T-helper 2 cell treated with Interferon-gamma antibody and Interleukin-4, amounts not matched to agents 5 μg/mL and 100 μg/mL, for 36 hours (primary cell): ENCODE results near the gene UNC5A.

Experiments
- DNase-seq: peaks from one replicate; pipeline ENCODE4 v3.0.0; 2021; ENCODE audit warnings: low spot score
- H3K27ac Mint-ChIP-seq: one replicate; pipeline ENCODE4 v1.8.0; 2021; ENCODE audit warnings: mild to moderate bottlenecking, mixed read lengths
- H3K27me3 Mint-ChIP-seq: one replicate; pipeline ENCODE4 v1.8.0; 2021; ENCODE audit warnings: low read depth, mixed read lengths
- H3K36me3 Mint-ChIP-seq: one replicate; pipeline ENCODE4 v1.8.0; 2021; ENCODE audit warnings: low read depth, mixed read lengths
- H3K4me1 Mint-ChIP-seq: one replicate; pipeline ENCODE4 v1.8.0; 2021; ENCODE audit warnings: low read depth, mixed read lengths
- H3K4me3 Mint-ChIP-seq: one replicate; pipeline ENCODE4 v1.8.0; 2022; ENCODE audit warnings: mild to moderate bottlenecking, moderate library complexity, mixed read lengths
- H3K9me3 Mint-ChIP-seq: one replicate; pipeline ENCODE4 v1.8.0; 2021; ENCODE audit warnings: mixed read lengths

UNC5A gene

GRCh38 chr5:176810081-176810597 is at the start of gene UNC5A:
TSS of gene UNC5A (plus strand) at chr5:176810559. CDS start at chr5:176810751, 192 bp downstream.
- peak; percentile 29 for DNase-seq
- Mint-ChIP-seq H3K27me3 (peaks cover 55% of the 10 kb centered on the region), H3K27ac (no peak within 1 kb of the TSS), H3K4me3 (peak within 1 kb of the TSS; percentile 75), H3K4me1 (peaks cover 1% of the 10 kb centered on the region), H3K36me3 (no peaks in the 10 kb centered on the region), H3K9me3 (no peaks in the 10 kb centered on the region)

- peaks cover 6% of the 10 kb centered on the region for H3K9me3 Mint-ChIP-seq
- H3K4me1 Mint-ChIP-seq = no peaks in the 10 kb centered on the region
- DNase-seq = no peak
- peaks cover 25% of the 10 kb centered on the region for H3K27me3 Mint-ChIP-seq
- no peak overlapping the region for H3K4me3 Mint-ChIP-seq
- no peaks in the 10 kb centered on the region for H3K36me3 Mint-ChIP-seq
- H3K27ac Mint-ChIP-seq = no peak overlapping the region
Measured at GRCh38 chr5:176761755-176762154, 48.6 kb upstream of the UNC5A start.

- no peak overlapping the region for H3K4me3 Mint-ChIP-seq
- no peaks in the 10 kb centered on the region for H3K36me3 Mint-ChIP-seq
- H3K9me3 Mint-ChIP-seq = peaks cover 6% of the 10 kb centered on the region
- no peak for DNase-seq
- H3K27me3 Mint-ChIP-seq = peaks cover 22% of the 10 kb centered on the region
- H3K4me1 Mint-ChIP-seq = no peaks in the 10 kb centered on the region
- no peak overlapping the region for H3K27ac Mint-ChIP-seq
Measured at GRCh38 chr5:176762489-176762888, 47.9 kb upstream of the UNC5A start.

- peaks cover 15% of the 10 kb centered on the region for H3K27me3 Mint-ChIP-seq
- H3K4me1 Mint-ChIP-seq = no peaks in the 10 kb centered on the region
- no peaks in the 10 kb centered on the region for H3K36me3 Mint-ChIP-seq
- H3K27ac Mint-ChIP-seq = no peak overlapping the region
- H3K9me3 Mint-ChIP-seq = peaks cover 6% of the 10 kb centered on the region
- DNase-seq = no peak
- no peak overlapping the region for H3K4me3 Mint-ChIP-seq
Measured at GRCh38 chr5:176765687-176766086, 44.7 kb upstream of the UNC5A start.

- Mint-ChIP-seq H3K36me3 (no peaks in the 10 kb centered on the region), H3K27me3 (peaks cover 14% of the 10 kb centered on the region), H3K4me3 (no peak overlapping the region), H3K27ac (no peak overlapping the region), H3K9me3 (peaks cover 6% of the 10 kb centered on the region), H3K4me1 (no peaks in the 10 kb centered on the region)
- DNase-seq = no peak
Measured at GRCh38 chr5:176768174-176768970, 42.0 kb upstream of the UNC5A start.

GRCh38 chr5:176769911-176770310 is 40.4 kb upstream of the UNC5A start:
- Mint-ChIP-seq H3K4me1 (no peaks in the 10 kb centered on the region), H3K4me3 (no peak overlapping the region), H3K9me3 (peaks cover 6% of the 10 kb centered on the region), H3K27me3 (peaks cover 15% of the 10 kb centered on the region), H3K27ac (no peak overlapping the region), H3K36me3 (no peaks in the 10 kb centered on the region)
- DNase-seq = no peak

- H3K4me3 Mint-ChIP-seq = no peak overlapping the region
- H3K9me3 Mint-ChIP-seq = peaks cover 6% of the 10 kb centered on the region
- DNase-seq = no peak
- no peak overlapping the region for H3K27ac Mint-ChIP-seq
- H3K4me1 Mint-ChIP-seq = no peaks in the 10 kb centered on the region
- H3K27me3 Mint-ChIP-seq = peaks cover 17% of the 10 kb centered on the region
- H3K36me3 Mint-ChIP-seq = no peaks in the 10 kb centered on the region
Measured at GRCh38 chr5:176770431-176770830, 39.9 kb upstream of the UNC5A start.

GRCh38 chr5:176771102-176771845 is 39.1 kb upstream of the UNC5A start:
- DNase-seq = no peak
- peaks cover 10% of the 10 kb centered on the region for H3K27me3 Mint-ChIP-seq
- H3K4me3 Mint-ChIP-seq = no peak overlapping the region
- no peaks in the 10 kb centered on the region for H3K9me3 Mint-ChIP-seq
- no peak overlapping the region for H3K27ac Mint-ChIP-seq
- H3K36me3 Mint-ChIP-seq = no peaks in the 10 kb centered on the region
- no peaks in the 10 kb centered on the region for H3K4me1 Mint-ChIP-seq

- DNase-seq = no peak
- H3K36me3 Mint-ChIP-seq = no peaks in the 10 kb centered on the region
- no peak overlapping the region for H3K27ac Mint-ChIP-seq
- no peak overlapping the region for H3K4me3 Mint-ChIP-seq
- peaks cover 8% of the 10 kb centered on the region for H3K27me3 Mint-ChIP-seq
- no peaks in the 10 kb centered on the region for H3K9me3 Mint-ChIP-seq
- no peaks in the 10 kb centered on the region for H3K4me1 Mint-ChIP-seq
Measured at GRCh38 chr5:176772271-176773210, 37.8 kb upstream of the UNC5A start.

- Mint-ChIP-seq H3K4me3 (no peak overlapping the region), H3K9me3 (no peaks in the 10 kb centered on the region), H3K4me1 (no peaks in the 10 kb centered on the region), H3K27ac (no peak overlapping the region), H3K27me3 (peaks cover 10% of the 10 kb centered on the region), H3K36me3 (no peaks in the 10 kb centered on the region)
- no peak for DNase-seq
Measured at GRCh38 chr5:176773408-176774035, 36.8 kb upstream of the UNC5A start.

- DNase-seq = no peak
- H3K27me3 Mint-ChIP-seq = peaks cover 12% of the 10 kb centered on the region
Measured at GRCh38 chr5:176774216-176775171, 35.9 kb upstream of the UNC5A start.

GRCh38 chr5:176775409-176775808 is 35.0 kb upstream of the UNC5A start:
- H3K36me3 Mint-ChIP-seq = no peaks in the 10 kb centered on the region
- DNase-seq = no peak

More at GRCh38 chr5:176774216-176775171, 35.9 kb upstream of the UNC5A start:
- no peaks in the 10 kb centered on the region for H3K4me1 Mint-ChIP-seq
- H3K36me3 Mint-ChIP-seq = no peaks in the 10 kb centered on the region
- H3K4me3 Mint-ChIP-seq = no peak overlapping the region
- H3K9me3 Mint-ChIP-seq = no peaks in the 10 kb centered on the region
- H3K27ac Mint-ChIP-seq = no peak overlapping the region

More at GRCh38 chr5:176775409-176775808, 35.0 kb upstream of the UNC5A start:
- Mint-ChIP-seq H3K4me3 (no peak overlapping the region), H3K9me3 (no peaks in the 10 kb centered on the region), H3K27me3 (peaks cover 12% of the 10 kb centered on the region), H3K4me1 (no peaks in the 10 kb centered on the region), H3K27ac (no peak overlapping the region)
